GM12891 (cell line): ENCODE data around the gene TMEM131.

ENCODE experiments used
- DNase-seq: peaks from one replicate; pipeline ENCODE4 v3.0.0; 2011; ENCODE audit warnings: low spot score; ENCODE audit not compliant: insufficient read length
- FAIRE-seq: peaks from 2 replicates; lab custom pipeline; 2011; peaks lifted over from hg19 to GRCh38; lab: Jason Lieb, UNC
- PAX5 ChIP-seq: IDR thresholded peaks from 2 replicates; pipeline ENCODE4 v1.6.1; 2011; ENCODE audit warnings: low read length, moderate library complexity, mild to moderate bottlenecking; ENCODE audit not compliant: insufficient read depth, severe bottlenecking
- POLR2A ChIP-seq: IDR thresholded peaks from 2 replicates; pipeline ENCODE4 v1.6.1; 2011; ENCODE audit warnings: low read depth, low read length, control low read depth
- POLR2AphosphoS5 ChIP-seq: IDR thresholded peaks from 2 replicates; pipeline ENCODE4 v1.6.1; 2011; ENCODE audit warnings: low read depth, low read length, control low read depth
- POU2F2 ChIP-seq: IDR thresholded peaks from 2 replicates; pipeline ENCODE4 v1.6.1; 2011; ENCODE audit warnings: low read depth, mild to moderate bottlenecking, control low read depth, low read length, moderate library complexity
- SPI1 ChIP-seq: IDR thresholded peaks from 2 replicates; pipeline ENCODE4 v1.6.1; 2011; ENCODE audit warnings: low read depth, low read length, control low read depth
- TAF1 ChIP-seq: IDR thresholded peaks from 2 replicates; pipeline ENCODE4 v1.6.1; 2011; ENCODE audit warnings: low read depth, low read length, control low read depth

The TMEM131 gene

GRCh38 chr2:98008415-98008814 lies 12.7 kb upstream of the TMEM131 start:
- DNase-seq = no peak
- no peak for FAIRE-seq
- no peak for TF ChIP-seq POLR2AphosphoS5
- no peak for TF ChIP-seq SPI1
- TF ChIP-seq POU2F2 = no peak
- no peak for TF ChIP-seq PAX5
- TF ChIP-seq POLR2A = no peak

- FAIRE-seq = no peak
- no peak for TF ChIP-seq TAF1
- no peak for TF ChIP-seq POLR2AphosphoS5
- TF ChIP-seq SPI1 = no peak
- TF ChIP-seq POU2F2 = no peak
- no peak for TF ChIP-seq POLR2A
- TF ChIP-seq PAX5 = no peak
- no peak for DNase-seq
Observed at GRCh38 chr2:98006378-98006777, 10.6 kb upstream of the TMEM131 start.

- DNase-seq (no peak), FAIRE-seq (no peak)
- no peak for TF ChIP-seq POLR2AphosphoS5
- TF ChIP-seq POU2F2 = no peak
- no peak for TF ChIP-seq SPI1
- TF ChIP-seq PAX5 = no peak
- TF ChIP-seq POLR2A = no peak
- TF ChIP-seq TAF1 = no peak
Observed at GRCh38 chr2:98004613-98005012, 8.9 kb upstream of the TMEM131 start.

- DNase-seq = no peak
- no peak for TF ChIP-seq POLR2A
- TF ChIP-seq TAF1 = no peak
- no peak for TF ChIP-seq POU2F2
- TF ChIP-seq SPI1 = no peak
- no peak for TF ChIP-seq PAX5
- no peak for TF ChIP-seq POLR2AphosphoS5
- FAIRE-seq = no peak
Observed at GRCh38 chr2:98004047-98004446, 8.3 kb upstream of the TMEM131 start.

GRCh38 chr2:97999536-97999935 lies 3.8 kb upstream of the TMEM131 start:
- FAIRE-seq = no peak
- TF ChIP-seq PAX5 = no peak
- TF ChIP-seq POLR2A = no peak
- no peak for TF ChIP-seq POLR2AphosphoS5
- TF ChIP-seq TAF1 = no peak
- no peak for TF ChIP-seq POU2F2
- no peak for TF ChIP-seq SPI1
- no peak for DNase-seq

GRCh38 chr2:97998431-97999005 lies 2.8 kb upstream of the TMEM131 start:
- FAIRE-seq = no peak
- TF ChIP-seq POU2F2 (no peak), POLR2AphosphoS5 (no peak)
- no peak for DNase-seq

GRCh38 chr2:97997784-97998392 lies 2.1 kb upstream of the TMEM131 start:
- DNase-seq (no peak), FAIRE-seq (no peak)

GRCh38 chr2:97996679-97997078 lies 931 bp upstream of the TMEM131 start:
- DNase-seq (no peak), FAIRE-seq (no peak)
- no peak for TF ChIP-seq SPI1

More at GRCh38 chr2:97997784-97998392, 2.1 kb upstream of the TMEM131 start:
- TF ChIP-seq TAF1 = no peak
- TF ChIP-seq SPI1 = no peak
- TF ChIP-seq POLR2A = no peak
- TF ChIP-seq PAX5 = no peak
- TF ChIP-seq POLR2AphosphoS5 = no peak
- TF ChIP-seq POU2F2 = no peak

GRCh38 chr2:97995026-97995733 lies 568 bp downstream of the TMEM131 start:
- peak; percentile 50 for DNase-seq
- peak; percentile 76 for TF ChIP-seq POLR2A
- TF ChIP-seq POLR2AphosphoS5 = peak; percentile 54
- TF ChIP-seq PAX5 = no peak
- TF ChIP-seq SPI1 = peak; percentile 76
- no peak for TF ChIP-seq TAF1
- no peak for TF ChIP-seq POU2F2
- FAIRE-seq = no peak

GRCh38 chr2:97994476-97994875 lies 1.3 kb downstream of the TMEM131 start:
- DNase-seq (no peak), FAIRE-seq (no peak)
- no peak for TF ChIP-seq POLR2A
- TF ChIP-seq PAX5 = no peak
- no peak for TF ChIP-seq POLR2AphosphoS5
- no peak for TF ChIP-seq SPI1
- TF ChIP-seq POU2F2 = no peak
- no peak for TF ChIP-seq TAF1
